GM23338 (cell line): Measurements from ENCODE around the gene GRIK1. TPM values are rescaled to one million over a fixed set of nuclear protein-coding genes. Genes with fewer than 3 reads are reported as not detected.

Experiments used
- ATAC-seq: fragments of 200-7000 bp; cut with Tn5 transposase; 3 replicates; pipeline ENCODE4 v1.9.1; 2020
- DNase-seq: peaks from one replicate; pipeline ENCODE4 v3.0.0-alpha.2; 2015; ENCODE audit warnings: low spot score
- H2AFZ ChIP-seq: fragments of 200-600 bp; sonication (generic); 2 replicates; pipeline ENCODE4 v1.8.0; 2016; ENCODE audit warnings: antibody characterized with exemption, mild to moderate bottlenecking, moderate library complexity
- H3F3A ChIP-seq: fragments of 200-600 bp; sonication (generic); replicated peaks from 2 replicates; pipeline ENCODE4 v1.8.0; 2017; ENCODE audit warnings: antibody characterized with exemption, mixed run types, low read depth
- H3K27ac ChIP-seq: fragments of 200-600 bp; sonication (generic); 2 replicates; pipeline ENCODE4 v1.6.1; 2016; ENCODE audit warnings: low read depth
- H3K27me3 ChIP-seq: fragments of 200-600 bp; sonication (generic); 2 replicates; pipeline ENCODE4 v1.8.0; 2016; ENCODE audit warnings: mild to moderate bottlenecking, mixed run types, moderate library complexity; ENCODE audit not compliant: insufficient read depth
- H3K36me3 ChIP-seq: fragments of 200-600 bp; sonication (generic); 2 replicates; pipeline ENCODE4 v1.8.0; 2016; ENCODE audit warnings: mild to moderate bottlenecking; ENCODE audit not compliant: insufficient read depth
- H3K4me1 ChIP-seq: fragments of 200-600 bp; sonication (generic); 2 replicates; pipeline ENCODE4 v1.8.0; 2016; ENCODE audit warnings: mild to moderate bottlenecking, moderate library complexity; ENCODE audit not compliant: insufficient read depth
- H3K4me2 ChIP-seq: fragments of 200-600 bp; sonication (generic); 2 replicates; pipeline ENCODE4 v1.7.1; 2017; ENCODE audit warnings: mixed run types
- H3K4me3 ChIP-seq: fragments of 200-600 bp; sonication (generic); 2 replicates; pipeline ENCODE4 v1.6.1; 2016; ENCODE audit warnings: mixed run types
- H3K79me2 ChIP-seq: fragments of 200-600 bp; sonication (generic); replicated peaks from 2 replicates; pipeline ENCODE4 v1.8.0; 2017; ENCODE audit warnings: mild to moderate bottlenecking; ENCODE audit not compliant: insufficient read depth
- H3K9me2 ChIP-seq: fragments of 200-600 bp; sonication (generic); 2 replicates; pipeline ENCODE4 v1.8.0; 2017; ENCODE audit not compliant: insufficient read depth
- H4K20me1 ChIP-seq: fragments of 200-600 bp; sonication (generic); replicated peaks from 2 replicates; pipeline ENCODE4 v1.8.0; 2017; ENCODE audit warnings: mild to moderate bottlenecking; ENCODE audit not compliant: insufficient read depth
- H3K27ac Mint-ChIP-seq: 2 replicates; pipeline ENCODE4 v1.8.0; 2020; ENCODE audit warnings: inconsistent platforms, mild to moderate bottlenecking, moderate library complexity, mixed read lengths
- H3K27me3 Mint-ChIP-seq: 3 replicates; pipeline ENCODE4 v1.8.0; 2022; ENCODE audit warnings: low read depth, mild to moderate bottlenecking, moderate library complexity, mixed read lengths, inconsistent platforms; ENCODE audit not compliant: insufficient read depth, poor library complexity
- H3K36me3 Mint-ChIP-seq: 3 replicates; pipeline ENCODE4 v1.8.0; 2021; ENCODE audit warnings: low read depth, mild to moderate bottlenecking, inconsistent platforms, moderate library complexity, mixed read lengths
- H3K4me1 Mint-ChIP-seq: 3 replicates; pipeline ENCODE4 v1.8.0; 2020; ENCODE audit warnings: mild to moderate bottlenecking, inconsistent platforms, mixed read lengths
- H3K4me3 Mint-ChIP-seq: 3 replicates; pipeline ENCODE4 v1.8.0; 2021; ENCODE audit warnings: moderate library complexity, mild to moderate bottlenecking, inconsistent platforms, mixed read lengths
- H3K9me3 Mint-ChIP-seq: 3 replicates; pipeline ENCODE4 v1.8.0; 2020; ENCODE audit warnings: moderate library complexity, mild to moderate bottlenecking, inconsistent platforms, mixed read lengths
- CTCF ChIP-seq, 2 experiments: fragments of 200-600 bp in 1 of 2; sonication (generic) in 1 of 2; conservative IDR thresholded peaks; 2 replicates each; pipeline versions ENCODE4 v1.5.1 to v1.6.1; 2016 to 2017; ENCODE audit warnings: antibody characterized with exemption in 2 of 2, low read depth in 2 of 2, mild to moderate bottlenecking in 2 of 2, moderate library complexity in 1 of 2
- ETS1 ChIP-seq: IDR thresholded peaks from 2 replicates; pipeline ENCODE4 v1.6.1; 2016; ENCODE audit warnings: antibody characterized with exemption
- EZH2 ChIP-seq: fragments of 200-600 bp; sonication (generic); IDR thresholded peaks from one replicate; pipeline ENCODE4 v1.8.0; 2017; ENCODE audit warnings: antibody characterized with exemption, mild to moderate bottlenecking, low read depth; ENCODE audit not compliant: unreplicated experiment
- JUNB ChIP-seq: IDR thresholded peaks from one replicate; pipeline ENCODE4 v1.6.1; 2016; ENCODE audit warnings: antibody characterized with exemption; ENCODE audit not compliant: unreplicated experiment
- NANOG ChIP-seq: IDR thresholded peaks from 2 replicates; pipeline ENCODE4 v1.6.1; 2016; ENCODE audit warnings: antibody characterized with exemption, borderline replicate concordance
- POLR2AphosphoS5 ChIP-seq: IDR thresholded peaks from 2 replicates; pipeline ENCODE4 v1.6.1; 2016; ENCODE audit warnings: antibody characterized with exemption, low read depth
- REST ChIP-seq: IDR thresholded peaks from one replicate; pipeline ENCODE4 v1.6.1; 2018; ENCODE audit warnings: antibody characterized with exemption; ENCODE audit not compliant: unreplicated experiment
- STAT1 ChIP-seq: IDR thresholded peaks from one replicate; pipeline ENCODE4 v1.6.1; 2016; ENCODE audit warnings: antibody characterized with exemption; ENCODE audit not compliant: unreplicated experiment
- ZNF114 ChIP-seq: fragments of 250-450 bp; sonication (Bioruptor Pico); IDR thresholded peaks from 2 replicates; pipeline ENCODE4 v1.5.0; 2020; ENCODE audit warnings: mild to moderate bottlenecking, moderate library complexity
- ZNF462 ChIP-seq: fragments of 250-450 bp; sonication (Bioruptor Pico); IDR thresholded peaks from 2 replicates; pipeline ENCODE4 v1.5.0; 2020; ENCODE audit warnings: mild to moderate bottlenecking, moderate library complexity
- polyA plus RNA-seq: library from polyadenylated mRNA; unstranded; fragments of >200 nt; fragmentation: Nextera tagmentation; extraction: Ambion mirVana; gene quantifications from 2 replicates; pipeline ENCODE4 v1.2.1, GENCODE V29; 2016
- total RNA-seq: library from RNA; depleted of rRNA; stranded (reverse); fragments of >200 nt; shearing (Covaris generic); gene quantifications from 2 replicates; pipeline ENCODE4 v1.2.3, GENCODE V29; 2014

GRIK1 gene
- total and polyA plus RNA-seq, 2 experiments from 2014 or later: 0.18 to 0.42 TPM

GRCh38 chr21:29504751-29505321, 435.0 kb downstream of the GRIK1 start:
- Mint-ChIP-seq H3K27ac (peak overlapping the region; percentile 47; the same call in 1 of the 2 replicates), H3K36me3 (no peaks in the 10 kb centered on the region), H3K4me3 (no peak overlapping the region), H3K4me1 (no peaks in the 10 kb centered on the region), H3K27me3 (peaks cover 2% of the 10 kb centered on the region), H3K9me3 (no peaks in the 10 kb centered on the region)
- DNase-seq: no peak
- no peak for TF ChIP-seq ZNF114
- TF ChIP-seq CTCF (conservative IDR thresholded peaks at IDR 0.05; ENCODE audit: low read depth in 2 of 2): no peak
- no peak for TF ChIP-seq POLR2AphosphoS5
- TF ChIP-seq ZNF462 (CRISPR knock-in tag): no peak
- TF ChIP-seq JUNB: no peak
- TF ChIP-seq ETS1: no peak
- TF ChIP-seq EZH2: no peak
- TF ChIP-seq NANOG: no peak
- TF ChIP-seq REST: no peak
- TF ChIP-seq STAT1: no peak
- H3K4me2 ChIP-seq: no peak overlapping the region
- H3F3A ChIP-seq: no peaks in the 10 kb centered on the region
- H3K79me2 ChIP-seq: no peaks in the 10 kb centered on the region
- H3K9me2 ChIP-seq: peaks cover 13% of the 10 kb centered on the region
- no peak overlapping the region for H3K27ac ChIP-seq
- H3K36me3 ChIP-seq: no peaks in the 10 kb centered on the region
- no peaks in the 10 kb centered on the region for H3K27me3 ChIP-seq
- no peak overlapping the region for H3K4me3 ChIP-seq
- H2AFZ ChIP-seq: no peak overlapping the region
- H3K4me1 ChIP-seq: no peaks in the 10 kb centered on the region
- no peak for ATAC-seq
- no peaks in the 10 kb centered on the region for H4K20me1 ChIP-seq
